ENCODE measurements around the gene CCT5.

CCT5 gene

GRCh38 chr5:10306806-10307205, 56.7 kb downstream of the CCT5 start:
- peak overlapping the region; percentile 92 for H2AFZ ChIP-seq (ENCODE audit: low read depth, low read length)

GRCh38 chr5:10307206-10308148, 57.4 kb downstream of the CCT5 start, which contains the start of gene CMBL:
TSS of gene CMBL (minus strand) at chr5:10307902. CDS start at chr5:10290762, 17,140 bp downstream.
- Histone ChIP-seq H4K20me1 (ENCODE audit: insufficient read depth, low read length) (no peaks in the 10 kb centered on the region), H3K27ac (ENCODE audit: low read length) (no peak within 1 kb of the TSS), H3K36me3 (replicated peaks; ENCODE audit: low read depth, low read length) (no peaks in the 10 kb centered on the region), H3K4me3 (ENCODE audit: low read length) (peak within 1 kb of the TSS; percentile 89), H2AFZ (ENCODE audit: low read depth, low read length) (peak within 1 kb of the TSS; percentile 92), H3K9me3 (ENCODE audit: insufficient read depth, low read length) (no peaks in the 10 kb centered on the region), H3K9ac (ENCODE audit: low read length) (peak within 1 kb of the TSS; percentile 69), H3K4me2 (ENCODE audit: low read length) (peak within 1 kb of the TSS; percentile 97), H3K79me2 (ENCODE audit: low read length) (no peaks in the 10 kb centered on the region), H3K27me3 (ENCODE audit: low read depth, low read length) (peaks cover 10% of the 10 kb centered on the region; the same call in 1 of the 2 replicates), H3K4me1 (ENCODE audit: low read length) (peaks cover 10% of the 10 kb centered on the region; the same call in 1 of the 2 replicates)
- TF ChIP-seq EZH2phosphoT487 (IDR thresholded peaks at IDR 0.05; ENCODE audit: low read depth) (no peak), CTCF (IDR thresholded peaks at IDR 0.05; ENCODE audit: low read depth, low read length) (no peak)

More at GRCh38 chr5:10306806-10307205, 56.7 kb downstream of the CCT5 start:
- Histone ChIP-seq H3K27ac (ENCODE audit: low read length) (no peak overlapping the region), H3K36me3 (replicated peaks; ENCODE audit: low read depth, low read length) (no peaks in the 10 kb centered on the region), H3K79me2 (ENCODE audit: low read length) (no peaks in the 10 kb centered on the region), H3K4me1 (ENCODE audit: low read length) (peaks cover 10% of the 10 kb centered on the region; the same call in 1 of the 2 replicates), H3K9ac (ENCODE audit: low read length) (peak overlapping the region; percentile 69), H4K20me1 (ENCODE audit: insufficient read depth, low read length) (no peaks in the 10 kb centered on the region), H3K4me2 (ENCODE audit: low read length) (peak overlapping the region; percentile 97), H3K27me3 (ENCODE audit: low read depth, low read length) (peaks cover 10% of the 10 kb centered on the region; the same call in 1 of the 2 replicates), H3K4me3 (ENCODE audit: low read length) (peak overlapping the region; percentile 89), H3K9me3 (ENCODE audit: insufficient read depth, low read length) (no peaks in the 10 kb centered on the region)
- no peak for TF ChIP-seq EZH2phosphoT487 (IDR thresholded peaks at IDR 0.05; ENCODE audit: low read depth)
- TF ChIP-seq CTCF (IDR thresholded peaks at IDR 0.05; ENCODE audit: low read depth, low read length) = no peak

GRCh38 chr5:10308844-10309243, 58.8 kb downstream of the CCT5 start:
- H2AFZ ChIP-seq (ENCODE audit: low read depth, low read length) = no peak overlapping the region

More at GRCh38 chr5:10308844-10309243, 58.8 kb downstream of the CCT5 start:
- Histone ChIP-seq H3K9ac (ENCODE audit: low read length) (no peak overlapping the region), H3K4me2 (ENCODE audit: low read length) (no peak overlapping the region), H3K36me3 (replicated peaks; ENCODE audit: low read depth, low read length) (no peaks in the 10 kb centered on the region), H3K4me1 (ENCODE audit: low read length) (peaks cover 10% of the 10 kb centered on the region; the same call in 1 of the 2 replicates), H3K27ac (ENCODE audit: low read length) (no peak overlapping the region), H3K79me2 (ENCODE audit: low read length) (no peaks in the 10 kb centered on the region), H4K20me1 (ENCODE audit: insufficient read depth, low read length) (no peaks in the 10 kb centered on the region), H3K27me3 (ENCODE audit: low read depth, low read length) (peaks cover 10% of the 10 kb centered on the region; the same call in 1 of the 2 replicates), H3K4me3 (ENCODE audit: low read length) (no peak overlapping the region), H3K9me3 (ENCODE audit: insufficient read depth, low read length) (no peaks in the 10 kb centered on the region)
- no peak for TF ChIP-seq CTCF (IDR thresholded peaks at IDR 0.05; ENCODE audit: low read depth, low read length)
- no peak for TF ChIP-seq EZH2phosphoT487 (IDR thresholded peaks at IDR 0.05; ENCODE audit: low read depth)

Data from OCI-LY3 (cell line).